Left ventricle myocardium superior (tissue), 1 donor: ENCODE results near the gene FAM114A1. TPM values are rescaled to one million over a fixed set of nuclear protein-coding genes. Genes with fewer than 3 reads are reported as not detected.
"Not testable (repeated sequence)": the region's sequence is repeated elsewhere in the genome, so short reads cannot be mapped to it uniquely, and the experiment has no call there.

ENCODE experiments used
- ATAC-seq: fragments of 200-7000 bp; cut with Tn5 transposase; one replicate; pipeline ENCODE4 v1.9.1; 2020; ENCODE audit warnings: mild to moderate bottlenecking, moderate library complexity
- DNase-seq: peaks from one replicate; pipeline ENCODE4 v3.0.0-alpha.2; 2020
- intact Hi-C: fragments of 100-400 bp; cut with micrococcal nuclease; formaldehyde crosslinking; loops from one replicate; pipeline ENCODE4 v1.11.0; 2022
- total RNA-seq: library from RNA; stranded (reverse); fragmentation: NEBNext Ultra II Directional; extraction: Animal tissue kit (Norgen Biotek cat#: 25700); gene quantifications from one replicate; pipeline ENCODE4 v1.2.1, GENCODE V29; 2021
- donor health status: DM: no; HTN: yes; CAD: no; lungs with severe emphysema.

The FAM114A1 gene
- total RNA-seq, 1 donor from 2014 or later = 14.8 TPM

- DNase-seq (no peak), ATAC-seq (no peak)
- intact Hi-C loops = no loop called here
These were observed 23.7 kb downstream of the FAM114A1 start for GRCh38 chr4:38891051-38891983.

- no peak for ATAC-seq
- intact Hi-C loops = no loop called here
These were observed 26.8 kb downstream of the FAM114A1 start for GRCh38 chr4:38894322-38894982.

GRCh38 chr4:38896940-38897339 lies 29.3 kb downstream of the FAM114A1 start:
- intact Hi-C loops = no loop called here

More at GRCh38 chr4:38894322-38894982, 26.8 kb downstream of the FAM114A1 start:
- DNase-seq = no peak

GRCh38 chr4:38898245-38898644 lies 30.6 kb downstream of the FAM114A1 start:
- ATAC-seq = no peak
- intact Hi-C loops = no loop called here
- DNase-seq = no peak

More at GRCh38 chr4:38896940-38897339, 29.3 kb downstream of the FAM114A1 start:
- DNase-seq (no peak), ATAC-seq (no peak)

- intact Hi-C loops = no loop called here
- ATAC-seq (no peak), DNase-seq (no peak)
These were observed 34.6 kb downstream of the FAM114A1 start for GRCh38 chr4:38902221-38902620.

- DNase-seq = no peak
- intact Hi-C loops = no loop called here
- ATAC-seq = peak; percentile 56
These were observed 35.1 kb downstream of the FAM114A1 start for GRCh38 chr4:38902695-38903094.

GRCh38 chr4:38904090-38904666 lies 36.6 kb downstream of the FAM114A1 start:
- DNase-seq (no peak), ATAC-seq (no peak)
- intact Hi-C loops = no loop called here

GRCh38 chr4:38904682-38905081 lies 37.1 kb downstream of the FAM114A1 start:
- ATAC-seq (no peak), DNase-seq (no peak)
- intact Hi-C loops = loop anchor here (5.0 kb wide), 1 partner anchor 228 kb away; no protein-coding TSS in a partner anchor

- DNase-seq (no peak), ATAC-seq (peak; percentile 75)
- intact Hi-C loops = loop anchor here (5.0 kb wide), 1 partner anchor 226 kb away; no protein-coding TSS in a partner anchor
These were observed 38.2 kb downstream of the FAM114A1 start for GRCh38 chr4:38905652-38906385.

GRCh38 chr4:38907696-38908270 lies 40.2 kb downstream of the FAM114A1 start:
- intact Hi-C loops = loop anchor here (5.0 kb wide), 1 partner anchor 225 kb away; no protein-coding TSS in a partner anchor
- ATAC-seq (no peak), DNase-seq (no peak)

- ATAC-seq = no peak
- intact Hi-C loops = loop anchor here (5.0 kb wide), 1 partner anchor 223 kb away; no protein-coding TSS in a partner anchor
- no peak for DNase-seq
These were observed 41.4 kb downstream of the FAM114A1 start for GRCh38 chr4:38909015-38909414.

- ATAC-seq (no peak), DNase-seq (no peak)
- intact Hi-C loops = no loop called here
These were observed 43.7 kb downstream of the FAM114A1 start for GRCh38 chr4:38911257-38911656.

GRCh38 chr4:38914854-38915253 lies 47.2 kb downstream of the FAM114A1 start:
- no peak for ATAC-seq
- intact Hi-C loops = no loop called here
- no peak for DNase-seq

GRCh38 chr4:38916267-38916666 lies 48.7 kb downstream of the FAM114A1 start:
- ATAC-seq, DNase-seq, intact Hi-C loops: not testable (repeated sequence)

GRCh38 chr4:38917481-38918025 lies 49.9 kb downstream of the FAM114A1 start:
- ATAC-seq (no peak), DNase-seq (no peak)
- intact Hi-C loops = no loop called here

GRCh38 chr4:38919494-38919893 lies 51.9 kb downstream of the FAM114A1 start:
- intact Hi-C loops = no loop called here
- DNase-seq = no peak
- no peak for ATAC-seq

GRCh38 chr4:38920186-38920585 lies 52.6 kb downstream of the FAM114A1 start:
- no peak for DNase-seq
- ATAC-seq = peak; percentile 25
- intact Hi-C loops = no loop called here

GRCh38 chr4:38920677-38921076 lies 53.1 kb downstream of the FAM114A1 start:
- DNase-seq = no peak
- ATAC-seq = no peak
- intact Hi-C loops = no loop called here
